ENCODE measurements around the gene GJE1.
"Not testable (repeated sequence)": the region's sequence is repeated elsewhere in the genome, so short reads cannot be mapped to it uniquely, and the experiment has no call there.

The GJE1 gene, protein sequence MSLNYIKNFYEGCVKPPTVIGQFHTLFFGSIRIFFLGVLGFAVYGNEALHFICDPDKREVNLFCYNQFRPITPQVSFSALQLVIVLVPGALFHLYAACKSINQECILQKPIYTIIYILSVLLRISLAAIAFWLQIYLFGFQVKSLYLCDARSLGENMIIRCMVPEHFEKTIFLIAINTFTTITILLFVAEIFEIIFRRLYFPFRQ

DNA sequence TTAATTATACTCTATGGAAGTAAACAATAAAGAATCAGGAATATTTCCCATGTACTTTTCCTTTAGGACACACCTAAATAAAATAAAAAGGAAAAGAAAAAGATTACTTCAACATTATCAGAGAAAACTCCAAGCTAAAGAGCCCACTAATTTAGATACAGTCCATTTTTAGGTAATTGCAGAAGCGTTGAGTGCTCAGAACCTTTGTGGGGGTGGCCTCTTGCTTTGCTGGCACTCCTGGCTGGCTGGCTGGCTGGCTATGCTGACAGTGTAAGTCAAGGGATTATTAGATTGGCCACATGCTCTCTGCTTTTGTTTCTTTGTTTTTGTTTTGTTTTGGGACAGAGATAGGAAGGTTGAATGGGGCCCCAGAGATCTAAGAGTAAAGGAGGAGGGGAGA, at the start of gene GJE1:
Gene GJE1, plus strand, starts transcription at position 301 of the 400 bp plus-strand sequence. CDS start 234 bp downstream, outside the sequence.
- no peak for DNase-seq

DNA sequence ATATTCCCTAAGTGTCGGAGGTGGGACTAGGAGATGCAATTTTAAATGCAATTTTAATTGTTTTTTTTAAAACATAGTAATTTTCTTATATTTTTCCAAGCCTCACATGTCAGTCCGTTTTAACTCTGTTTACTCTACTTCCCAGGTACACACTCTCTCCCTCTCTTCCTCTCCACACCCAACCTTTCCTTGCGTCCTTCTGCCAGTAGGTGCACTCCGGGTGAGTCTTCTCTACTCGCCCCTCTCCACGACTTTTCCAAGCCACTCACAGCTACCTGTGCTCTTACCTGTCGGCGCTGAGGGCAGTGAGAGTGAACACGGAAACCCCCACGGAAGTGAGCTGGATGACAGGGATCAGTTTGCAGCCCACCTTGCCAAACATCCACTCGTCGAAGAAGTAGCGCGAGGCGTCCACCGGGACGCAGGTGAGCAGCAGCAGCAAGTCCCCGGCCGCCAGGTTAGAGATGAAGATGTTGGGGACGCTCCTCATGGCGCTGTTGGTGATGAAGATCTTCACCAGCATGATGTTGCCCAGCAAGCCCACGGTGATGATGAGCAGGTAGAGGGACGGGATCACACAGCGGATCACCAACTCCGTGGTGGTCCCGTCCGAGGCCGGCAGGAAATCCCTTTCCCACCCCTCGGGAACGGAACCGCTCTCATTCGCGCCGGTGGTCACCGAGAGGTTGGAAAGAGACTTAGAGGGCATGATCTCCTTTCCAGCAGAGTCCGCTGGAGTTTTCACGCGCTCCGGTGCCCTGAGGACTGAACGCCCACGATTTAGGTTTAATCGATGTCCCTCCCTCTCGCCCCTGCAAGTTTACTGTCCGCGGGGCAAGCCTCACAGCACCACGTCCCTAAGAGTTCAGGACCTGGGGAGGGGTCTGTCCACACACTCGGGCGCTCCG, 44.5 kb upstream of the GJE1 start:
- no peak for DNase-seq

DNA sequence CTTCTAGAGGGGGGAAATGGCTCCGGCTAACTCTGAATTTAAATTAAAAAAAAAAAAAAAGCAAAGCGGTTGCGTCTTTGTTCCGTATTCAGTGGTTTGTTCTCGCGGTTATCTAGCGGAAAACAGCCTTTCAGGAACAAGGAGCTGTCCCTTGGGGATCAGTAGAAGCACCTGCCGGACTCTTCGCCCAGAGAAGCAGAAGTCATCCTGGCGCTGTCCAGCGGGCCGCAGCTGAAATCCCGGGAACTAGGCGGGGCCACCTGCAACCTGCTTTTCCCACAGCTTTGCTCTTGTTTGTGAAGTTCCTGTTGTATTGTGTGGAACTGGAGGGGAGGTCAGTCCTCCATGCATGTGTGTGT, 43.9 kb upstream of the GJE1 start:
- DNase-seq = no peak

DNA sequence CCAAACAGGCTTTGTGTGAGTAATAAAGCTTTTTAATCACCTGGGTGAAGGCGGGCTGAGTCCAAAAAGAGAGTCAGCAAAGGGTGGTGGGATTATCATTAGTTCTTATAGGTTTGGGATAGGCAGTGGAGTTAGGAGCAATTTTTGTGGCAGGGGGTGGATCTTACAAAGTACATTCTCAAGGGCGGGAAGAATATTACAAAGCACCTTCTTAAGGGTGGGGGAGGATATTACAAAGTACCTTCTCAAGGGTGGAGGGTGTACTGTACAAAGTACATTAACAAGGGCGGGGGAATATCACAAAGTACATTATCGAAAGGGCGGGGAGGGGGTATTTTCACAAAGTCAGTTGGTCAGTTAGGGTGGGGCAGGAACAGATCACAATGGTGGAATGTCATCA, 27.9 kb upstream of the GJE1 start:
- not testable (repeated sequence) for DNase-seq

DNA sequence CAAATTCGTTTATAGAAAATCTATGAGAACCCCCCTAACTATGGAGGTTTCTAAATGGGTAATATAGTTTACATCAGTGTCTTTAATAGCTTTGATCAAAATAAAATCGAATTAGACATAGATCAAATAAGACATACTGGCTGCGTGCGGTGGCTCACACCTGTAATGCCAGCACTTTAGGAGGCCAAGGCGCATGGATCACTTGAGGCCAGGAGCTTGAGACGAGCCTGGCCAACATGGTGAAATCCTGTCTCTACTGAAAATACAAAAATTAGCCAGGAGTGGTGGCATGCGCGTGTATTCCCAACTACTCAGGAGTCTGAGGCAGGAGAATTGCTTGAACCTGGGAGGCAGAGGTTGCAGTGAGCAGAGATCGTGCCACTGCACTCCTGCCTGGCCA, 21.9 kb upstream of the GJE1 start:
- DNase-seq = not testable (repeated sequence)

DNA sequence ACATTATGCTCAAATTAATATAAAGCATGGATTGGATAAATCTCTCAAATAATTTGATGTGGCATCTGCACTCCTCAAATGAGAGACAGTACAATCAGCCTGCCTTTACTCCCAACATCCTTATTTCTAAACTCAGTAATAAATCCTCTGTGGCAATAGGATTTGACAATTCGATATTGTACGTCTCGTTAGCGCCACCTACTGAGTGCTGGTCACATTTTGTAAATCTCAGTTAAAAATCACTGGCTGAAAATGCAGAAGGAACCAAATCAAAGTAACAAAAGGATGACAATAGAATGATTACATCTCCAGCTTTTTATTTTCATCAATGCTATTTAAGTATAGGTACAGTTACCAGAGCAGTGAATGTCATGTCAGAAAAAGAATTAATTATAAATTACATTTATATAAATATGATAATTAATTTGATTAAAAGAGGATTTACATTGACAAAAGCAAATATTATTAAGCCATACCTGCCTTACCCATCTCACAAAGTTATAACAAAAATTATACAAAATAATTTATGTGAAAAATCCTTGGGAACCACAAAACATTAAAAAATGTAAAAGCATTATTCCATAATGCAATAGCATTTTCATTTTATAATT, 20.2 kb upstream of the GJE1 start:
- DNase-seq = peak; percentile 66

DNA sequence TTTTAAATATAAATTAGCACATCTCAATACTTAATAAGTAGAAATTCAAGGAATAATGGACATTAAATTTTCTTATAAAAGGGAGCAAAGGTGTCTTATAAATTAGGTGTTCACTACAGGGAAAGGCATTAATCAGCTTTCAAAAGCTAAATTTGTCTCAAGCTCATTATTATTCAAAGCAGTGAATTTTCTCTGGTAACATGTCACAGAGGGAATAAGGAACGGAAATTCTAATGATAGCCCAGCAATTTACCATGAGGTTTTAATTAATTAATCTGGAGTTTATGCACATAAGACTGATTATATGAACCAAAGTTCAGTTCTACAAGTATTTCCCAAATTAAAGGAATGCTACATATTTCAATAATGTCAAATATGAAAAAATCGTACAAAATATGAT, 15.4 kb upstream of the GJE1 start:
- no peak for DNase-seq

DNA sequence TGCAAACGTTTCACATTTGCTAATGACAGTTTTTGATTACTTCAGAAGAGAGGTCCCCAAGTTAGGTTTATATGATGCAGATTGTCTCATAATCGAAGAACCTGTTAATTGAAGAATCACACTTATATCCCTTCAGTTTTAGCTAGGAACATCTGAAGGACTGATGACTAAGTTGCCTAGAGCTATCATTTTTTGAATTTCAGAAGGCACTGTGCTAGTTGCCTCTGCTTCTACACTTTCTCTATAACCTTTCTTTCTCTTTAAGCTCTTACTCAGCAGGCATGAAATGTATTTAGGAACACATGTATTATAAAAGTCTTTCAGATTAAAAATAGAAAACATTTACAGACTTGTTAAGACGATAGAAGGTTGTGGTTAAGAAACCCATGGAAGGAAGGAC, 14.4 kb upstream of the GJE1 start:
- no peak for DNase-seq

DNA sequence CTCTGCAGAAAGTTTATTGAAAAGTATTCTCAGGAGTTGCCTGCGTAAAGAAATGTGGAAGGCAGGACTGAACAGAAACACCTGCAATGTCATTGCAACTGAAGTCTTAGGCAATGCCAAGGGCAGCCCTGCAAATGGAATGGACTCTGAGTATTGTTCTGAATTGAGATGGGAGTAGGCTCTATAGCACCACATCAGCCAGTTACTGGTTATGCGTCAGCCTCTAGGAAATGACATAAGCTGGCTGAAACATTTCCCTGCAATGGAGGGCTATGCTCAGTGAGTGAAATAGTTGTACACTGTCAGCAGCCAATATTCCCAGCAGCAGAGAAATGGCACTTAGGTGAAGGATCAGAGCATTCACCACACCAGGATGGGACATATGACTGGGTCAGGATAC, 13.8 kb upstream of the GJE1 start:
- no peak for DNase-seq

DNA sequence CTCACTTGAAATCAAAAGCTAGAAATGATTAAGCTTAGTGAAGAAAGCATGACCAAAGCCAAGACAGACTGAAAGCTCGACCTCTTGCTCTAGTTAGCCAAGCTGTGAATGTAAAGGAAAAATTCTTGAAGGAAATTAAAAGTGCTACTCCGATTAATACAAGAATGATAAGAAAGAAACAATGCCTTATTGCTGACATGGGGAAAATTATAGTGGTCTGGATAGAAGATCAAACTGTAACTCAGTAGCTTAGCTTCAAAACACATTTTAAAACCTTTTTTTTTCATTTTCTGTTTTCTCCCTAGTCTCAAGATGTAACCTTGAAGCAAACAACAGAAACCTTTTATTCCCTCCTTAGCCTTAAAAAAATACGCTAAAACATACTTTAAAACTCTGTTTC, 11.4 kb upstream of the GJE1 start:
- no peak for DNase-seq

DNA sequence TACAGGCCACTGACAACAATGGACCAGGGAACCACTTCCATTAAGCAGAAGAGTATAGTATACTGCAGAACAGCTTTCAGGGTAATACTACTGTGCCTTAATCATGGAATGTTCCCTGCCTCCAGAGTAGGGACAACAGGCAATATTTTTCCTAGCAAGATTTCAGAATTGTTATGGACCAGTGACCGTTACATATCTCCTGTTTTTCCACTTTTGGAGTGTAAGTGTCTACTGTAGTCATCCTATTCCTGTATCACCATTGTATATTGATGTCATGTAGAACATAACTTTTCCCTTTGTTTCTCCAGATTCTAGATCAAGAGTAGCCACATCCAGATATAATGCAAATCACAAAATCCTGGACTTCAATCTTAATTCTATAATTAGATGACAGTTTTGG, 1.9 kb upstream of the GJE1 start:
- DNase-seq = no peak

DNA sequence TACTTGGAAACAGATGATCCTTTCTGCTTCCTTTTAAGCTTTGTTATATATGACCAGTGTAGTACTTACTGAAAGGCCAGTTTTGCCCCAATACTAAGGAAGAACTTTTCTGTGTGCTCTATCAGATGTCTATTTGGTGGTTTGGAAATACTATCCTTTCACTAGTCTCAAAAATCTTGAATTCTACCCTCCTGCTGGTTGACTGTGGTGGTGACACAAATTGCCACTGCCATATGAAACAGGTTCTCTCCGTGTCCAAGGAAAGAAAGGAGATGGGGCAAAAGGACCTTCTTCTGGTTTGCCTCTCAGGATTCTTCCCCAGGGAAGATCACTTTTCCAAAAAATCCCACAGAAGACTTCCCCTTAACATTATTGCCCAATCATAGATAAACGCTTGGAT, 6.2 kb downstream of the GJE1 start:
- no peak for DNase-seq

DNA sequence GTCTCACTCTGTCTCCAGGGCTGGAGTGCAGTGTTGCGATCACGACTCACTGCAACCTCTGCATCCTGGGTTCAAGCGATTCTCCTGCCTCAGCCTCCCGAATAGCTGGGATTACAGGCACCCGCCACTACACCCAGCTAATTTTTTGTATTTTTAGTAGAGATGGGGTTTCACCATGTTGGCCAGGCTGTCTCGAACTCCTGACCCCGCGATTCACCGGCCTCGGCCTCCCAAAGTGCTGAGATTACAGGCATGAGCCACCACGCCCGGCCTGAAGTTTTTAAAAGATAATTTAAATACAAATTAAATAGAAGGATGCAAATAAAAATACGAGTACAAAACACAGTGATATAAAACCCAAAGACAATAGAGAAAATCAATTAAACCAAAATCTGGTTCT, 8.8 kb downstream of the GJE1 start:
- DNase-seq = not testable (repeated sequence)

DNA sequence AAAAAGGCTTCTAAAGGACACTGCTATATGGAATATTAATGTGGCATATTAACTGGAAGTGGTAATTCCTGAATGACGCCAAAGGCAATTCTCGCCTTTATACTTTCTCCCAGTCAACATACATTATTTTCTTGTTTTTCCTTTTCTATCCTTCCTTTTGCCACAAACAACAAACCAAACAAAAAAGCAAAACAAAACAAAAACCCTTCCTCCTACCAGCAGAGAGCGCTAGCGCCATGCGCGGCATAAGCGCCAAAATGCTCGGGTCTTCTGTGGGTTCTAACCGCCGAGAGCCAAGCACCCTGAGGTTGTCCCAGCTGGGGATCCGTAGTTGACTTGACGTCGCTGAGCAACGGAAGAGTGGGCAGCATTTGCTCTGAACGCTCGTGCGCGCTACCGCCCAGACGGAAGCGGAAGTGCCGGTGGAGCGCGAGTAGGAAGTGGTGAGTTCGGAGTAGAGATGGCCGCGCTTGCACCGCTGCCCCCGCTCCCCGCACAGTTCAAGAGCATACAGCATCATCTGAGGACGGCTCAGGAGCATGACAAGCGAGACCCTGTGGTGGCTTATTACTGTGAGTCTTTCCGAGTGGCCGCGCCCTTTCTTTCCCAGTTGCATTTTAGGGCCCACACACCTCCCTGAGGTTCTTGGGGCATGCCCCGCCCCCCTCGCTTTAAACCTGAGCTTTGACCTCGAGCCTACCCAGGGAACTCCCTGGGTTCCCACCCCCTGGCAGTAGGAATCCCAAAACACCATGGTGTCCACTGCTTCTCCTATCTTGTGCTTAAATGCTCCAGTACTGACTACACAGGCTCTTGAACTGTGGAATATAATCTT, 14.3 kb downstream of the GJE1 start, which contains the start of the genes NMBR and VTA1:
Gene NMBR, minus strand, starts transcription at position 295 of the 835 bp plus-strand sequence. CDS start 58,464 bp downstream, outside the sequence.
Gene VTA1, plus strand, starts transcription at position 436 of the 835 bp plus-strand sequence. Its CDS starts 25 bp downstream, at position 461.
- peak; percentile 94 for DNase-seq

DNA sequence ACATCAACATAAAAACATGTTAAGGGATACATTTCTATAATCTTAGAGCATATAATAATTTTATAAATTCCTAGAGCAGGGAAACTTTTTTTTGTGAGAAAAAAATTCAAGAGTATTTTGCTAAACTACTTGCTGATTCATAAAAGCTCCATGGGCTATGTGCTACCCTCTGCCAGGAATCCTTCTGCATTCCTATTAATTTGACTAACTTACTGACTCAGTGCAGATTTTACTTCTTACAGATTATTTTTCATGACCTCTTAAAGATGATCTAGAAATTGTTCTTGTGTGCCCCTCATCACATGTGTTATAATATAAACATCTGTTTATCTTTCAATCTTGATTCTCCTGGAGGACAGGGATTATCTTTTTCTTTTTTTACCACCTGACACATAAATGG, 20.0 kb downstream of the GJE1 start:
- DNase-seq = no peak

DNA sequence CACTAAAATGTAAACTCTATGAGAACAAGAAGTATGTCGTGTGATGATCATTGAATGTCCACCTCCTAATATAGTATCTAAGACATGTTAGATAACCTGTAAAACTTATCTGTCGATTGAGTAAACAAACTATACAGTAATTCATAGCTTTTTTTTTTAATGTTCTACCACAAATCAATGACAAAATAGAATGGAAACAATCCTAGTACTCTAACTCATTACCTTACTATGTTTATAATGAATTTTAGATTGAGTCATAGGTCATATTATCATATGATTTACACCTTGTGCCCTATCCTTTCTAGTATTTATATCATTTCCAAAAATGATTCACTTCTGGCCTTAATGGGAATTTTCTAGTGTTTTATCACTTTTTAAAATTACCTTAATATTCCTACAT, 20.5 kb downstream of the GJE1 start:
- DNase-seq = no peak

DNA sequence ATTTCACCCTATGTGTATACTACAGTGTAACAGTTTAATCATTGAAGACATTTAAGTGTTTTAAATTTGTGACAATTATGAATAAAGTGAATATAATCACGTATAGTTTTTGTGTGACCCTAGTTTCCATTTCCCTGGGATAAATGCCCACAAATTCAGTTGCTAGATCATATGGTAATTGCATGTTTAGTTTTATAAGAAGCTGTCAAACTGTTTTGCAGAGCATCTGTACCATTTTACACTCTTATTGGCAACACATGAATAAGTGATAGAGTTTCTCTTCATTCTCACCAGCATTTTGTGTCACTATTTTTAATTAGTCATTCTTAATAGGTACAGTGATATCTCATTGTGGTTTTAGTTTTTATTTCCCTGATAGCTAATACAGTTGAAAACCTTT, 21.6 kb downstream of the GJE1 start:
- no peak for DNase-seq

DNA sequence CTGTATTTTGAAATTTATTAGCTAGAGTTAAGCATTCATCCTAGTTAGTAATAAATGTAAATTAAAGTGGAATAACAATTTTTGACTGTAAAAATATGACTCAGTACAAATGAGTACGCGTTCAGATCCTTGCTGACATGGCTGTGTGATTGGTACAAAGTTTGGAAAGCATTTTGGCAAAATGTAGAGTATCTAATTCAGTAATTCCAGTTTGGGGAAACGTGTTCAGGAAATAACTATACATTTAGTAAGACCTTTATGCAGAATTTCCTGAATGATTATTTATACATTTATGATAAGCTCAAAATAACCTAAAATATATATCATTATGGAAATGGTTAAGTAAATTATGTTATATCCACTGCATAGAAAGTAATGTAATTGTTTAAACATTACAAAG, 22.4 kb downstream of the GJE1 start:
- no peak for DNase-seq

DNA sequence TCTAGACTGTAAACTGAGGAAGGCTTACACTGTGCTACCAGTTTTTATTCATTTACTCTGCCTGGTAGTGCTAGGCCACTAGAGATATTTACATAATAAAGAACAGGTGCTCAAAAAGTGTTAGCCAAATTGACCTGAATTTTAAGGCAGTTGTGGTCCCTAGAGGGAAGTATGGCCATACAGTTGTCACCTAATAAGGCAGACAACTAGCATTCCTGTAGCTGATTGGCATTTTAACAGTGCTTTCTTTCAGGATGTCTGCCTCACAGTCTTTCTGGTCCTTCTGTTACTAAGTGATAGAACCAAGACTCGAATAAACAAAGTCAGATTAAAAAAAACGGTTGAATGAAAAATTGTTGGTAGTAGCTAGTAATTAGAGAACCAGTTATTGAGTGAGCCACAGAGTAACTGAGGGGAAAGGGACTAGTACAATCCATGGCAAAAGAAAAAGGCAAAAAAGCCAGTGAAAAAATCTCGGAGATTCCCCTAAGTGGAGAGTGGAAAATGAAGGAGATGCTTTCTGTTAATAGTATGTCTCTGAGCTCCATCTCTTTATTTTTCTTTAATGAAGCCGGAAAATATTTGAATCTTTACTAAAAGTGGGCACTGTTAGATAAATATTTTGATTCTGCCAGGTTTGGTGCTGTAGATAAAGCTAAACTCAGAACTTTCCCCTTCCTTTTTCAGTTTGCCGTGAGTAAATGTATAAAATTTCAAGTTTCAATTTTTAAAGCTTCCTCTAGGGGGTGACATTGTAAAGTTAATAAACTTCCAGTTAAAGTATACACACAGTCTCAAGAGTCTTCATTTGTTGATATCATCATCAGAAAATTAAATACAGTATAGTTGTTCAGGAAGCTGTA, 23.4 kb downstream of the GJE1 start:
- DNase-seq = no peak

DNA sequence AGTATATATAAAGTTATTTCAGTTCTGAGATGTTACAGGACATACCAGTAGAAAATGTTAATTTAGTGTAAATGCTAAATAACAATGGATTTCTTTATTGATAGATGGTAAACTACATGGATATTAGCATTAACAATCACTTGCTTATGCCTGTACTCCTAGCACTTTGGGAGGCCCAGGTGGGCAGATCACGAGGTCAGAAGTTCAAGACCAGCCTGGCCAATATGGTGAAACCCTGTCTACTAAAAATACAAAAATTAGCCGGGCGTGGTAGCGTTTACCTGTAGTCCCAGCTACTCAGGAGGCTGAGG, 24.0 kb downstream of the GJE1 start:
- DNase-seq = not testable (repeated sequence)

DNA sequence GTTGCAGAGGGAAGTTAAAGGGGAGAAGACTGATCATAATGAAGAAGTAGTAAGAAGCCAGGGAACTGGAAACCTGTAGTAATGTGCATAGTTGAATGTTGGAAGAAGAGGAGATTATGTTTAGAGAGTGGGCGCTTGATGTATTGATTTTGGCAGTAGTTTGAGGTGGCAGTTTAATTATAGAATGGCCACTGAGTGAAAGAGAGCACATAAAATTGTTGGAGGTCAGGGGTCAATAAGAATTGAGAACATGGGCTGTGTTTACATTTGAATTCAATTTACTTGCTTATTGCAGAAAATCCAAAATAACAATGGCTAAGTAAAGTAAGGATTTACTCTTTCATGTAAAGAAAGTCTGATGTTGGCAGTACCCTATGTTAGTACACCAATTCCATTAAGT, 30.1 kb downstream of the GJE1 start:
- no peak for DNase-seq

DNA sequence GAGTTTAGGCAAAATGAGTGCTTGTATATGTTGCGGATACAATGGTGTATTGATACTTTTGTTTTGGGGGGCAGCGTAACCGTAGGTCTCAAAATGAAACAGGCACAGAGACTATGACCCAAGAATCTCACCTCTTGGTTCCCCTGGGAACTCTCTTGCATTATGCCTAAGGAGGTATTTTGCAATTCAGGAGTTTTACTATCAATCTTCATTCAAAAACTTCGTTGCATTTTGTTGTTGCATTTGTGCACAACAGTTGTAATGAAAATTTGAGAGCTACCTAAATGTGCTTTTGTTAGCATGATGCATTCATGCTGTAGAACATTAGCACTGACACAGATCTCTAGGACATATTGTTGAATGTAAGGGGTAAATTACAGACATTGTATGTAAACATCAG, 32.5 kb downstream of the GJE1 start:
- no peak for DNase-seq

Measured in stimulated activated CD4-positive, alpha-beta T cell treated with anti-CD3 and anti-CD28 coated beads, Interleukin-4, amount 100 ng/mL, for 1 hour (primary cell).